K562 (cell line): Measurements from ENCODE around the gene CSNK1A1. TPM values are rescaled to one million over a fixed set of nuclear protein-coding genes. Genes with fewer than 3 reads are reported as not detected.

Source experiments
- ATAC-seq: fragments of 200-7000 bp; cut with Tn5 transposase; 3 replicates; pipeline ENCODE4 v1.9.1; 2020; ENCODE audit warnings: moderate library complexity
- BruUV-seq: library from RNA; stranded (reverse); fragments of 400-500 nt; replicated peaks from 2 replicates; lab custom pipeline; 2021; lab: Mats Ljungman, UMichigan
- CTCF ChIA-PET: fragments of 300-600 bp; formaldehyde crosslinking; extraction: SDS; loops from one replicate; lab custom pipeline; 2021; ENCODE audit warnings: low intra/inter-chr PET ratio; lab: Yijun Ruan, JAX
- POLR2A ChIA-PET: fragments of 300-600, 350-650 bp; sonication (Branson Sonifier 250); formaldehyde crosslinking; extraction: SDS; loops from one replicate; lab custom pipeline; 2021; ENCODE audit warnings: antibody characterized with exemption, inconsistent platforms; lab: Yijun Ruan, JAX
- DNase-seq, 4 experiments: peaks; one replicate each; pipeline versions ENCODE4 v3.0.0 to v3.0.0-alpha.2; 2011 to 2018; ENCODE audit warnings: low spot score in 3 of 4, mixed read lengths in 3 of 4; ENCODE audit errors: extremely low read depth in 1 of 4
- FAIRE-seq: peaks from 2 replicates; lab custom pipeline; 2011; peaks lifted over from hg19 to GRCh38; lab: Jason Lieb, UNC
- H2AFZ ChIP-seq: 2 replicates; pipeline ENCODE4 v1.6.0; 2011; ENCODE audit warnings: low read depth, low read length, control low read depth, inconsistent platforms
- H3K27ac ChIP-seq: fragments of 200-600 bp; 3 replicates; pipeline ENCODE4 v1.8.0; 2011; ENCODE audit warnings: low read depth, mild to moderate bottlenecking, control low read depth, inconsistent platforms, low read length, moderate library complexity, mixed read lengths; ENCODE audit errors: extremely low read depth
- H3K27me3 ChIP-seq, 2 experiments: fragments of 300-600 bp in 1 of 2; 2 replicates in 1 of 2; 3 replicates in 1 of 2; pipeline versions ENCODE4 v1.6.0 to v1.8.0; 2011; ENCODE audit warnings: inconsistent platforms in 2 of 2, low read length in 2 of 2, mild to moderate bottlenecking in 1 of 2, mixed read lengths in 1 of 2, moderate library complexity in 1 of 2; ENCODE audit not compliant: control insufficient read depth in 2 of 2, insufficient read depth in 2 of 2
- H3K36me3 ChIP-seq: fragments of 300-600 bp; 3 replicates; pipeline ENCODE4 v1.8.0; 2011; ENCODE audit warnings: mild to moderate bottlenecking, low read length, inconsistent platforms; ENCODE audit not compliant: control insufficient read depth, insufficient read depth
- H3K4me1 ChIP-seq, 2 experiments: fragments of 200-600 bp in 1 of 2; replicated peaks in 1 of 2; 2 replicates in 1 of 2; 3 replicates in 1 of 2; pipeline versions ENCODE4 v1.5.1 to v1.8.0; 2011; ENCODE audit warnings: inconsistent platforms in 2 of 2, low read length in 2 of 2, mild to moderate bottlenecking in 1 of 2, mixed read lengths in 1 of 2, moderate library complexity in 1 of 2; ENCODE audit not compliant: control insufficient read depth in 2 of 2, insufficient read depth in 2 of 2
- H3K4me2 ChIP-seq: 2 replicates; pipeline ENCODE4 v1.6.1; 2011; ENCODE audit warnings: low read length, control low read depth, inconsistent platforms, mixed read lengths; ENCODE audit not compliant: insufficient read depth
- H3K4me3 ChIP-seq: fragments of 200-600 bp; sonication (generic), shearing (Covaris generic); 2 replicates; pipeline ENCODE4 v1.5.1; 2016; ENCODE audit warnings: control low read depth, inconsistent platforms
- H3K79me2 ChIP-seq: fragments of 200-600 bp; 3 replicates; pipeline ENCODE4 v1.8.0; 2011; ENCODE audit warnings: low read length, inconsistent platforms; ENCODE audit not compliant: control insufficient read depth, insufficient read depth
- H3K9ac ChIP-seq, 2 experiments: 2 replicates each; pipeline versions ENCODE4 v1.6.0 to v1.6.1; 2011; ENCODE audit warnings: low read depth in 2 of 2, low read length in 2 of 2, control low read depth in 1 of 2, inconsistent platforms in 1 of 2, mild to moderate bottlenecking in 1 of 2, mixed read lengths in 1 of 2; ENCODE audit not compliant: insufficient read depth in 1 of 2
- H3K9me1 ChIP-seq: one replicate; pipeline ENCODE4 v1.6.0; 2011; ENCODE audit warnings: inconsistent platforms, mild to moderate bottlenecking, low read length, moderate library complexity; ENCODE audit not compliant: control insufficient read depth, insufficient read depth
- H3K9me3 ChIP-seq: replicated peaks from 2 replicates; pipeline ENCODE4 v1.5.1; 2011; ENCODE audit warnings: low read depth, low read length, inconsistent platforms; ENCODE audit not compliant: control insufficient read depth, insufficient read depth
- H4K20me1 ChIP-seq: replicated peaks from 2 replicates; pipeline ENCODE4 v1.6.1; 2011; ENCODE audit warnings: low read length, inconsistent platforms, mixed read lengths; ENCODE audit not compliant: control insufficient read depth, insufficient read depth
- EGR1 ChIP-seq: fragments of 450-650 bp; conservative IDR thresholded peaks from 2 replicates; pipeline ENCODE4 v1.6.1; 2017; ENCODE audit warnings: mild to moderate bottlenecking
- FOXA1 ChIP-seq: fragments of 450-650 bp; IDR thresholded peaks from 2 replicates; pipeline ENCODE4 v1.6.1; 2016; ENCODE audit warnings: mild to moderate bottlenecking, borderline replicate concordance
- GATAD2A ChIP-seq: fragments of 450-650 bp; IDR thresholded peaks from 2 replicates; pipeline ENCODE4 v1.6.1; 2017
- MAFG ChIP-seq: fragments of 450-650 bp; conservative IDR thresholded peaks from 2 replicates; pipeline ENCODE4 v1.6.1; 2016; ENCODE audit warnings: missing genetic modification characterization, missing compliant biosample characterization
- NFRKB ChIP-seq: fragments of 450-650 bp; IDR thresholded peaks from 2 replicates; pipeline ENCODE4 v1.6.1; 2016; ENCODE audit warnings: low read depth
- NRF1 ChIP-seq, 2 experiments: fragments of 450-650 bp; IDR thresholded peaks in 1 of 2; conservative IDR thresholded peaks in 1 of 2; 2 replicates each; pipeline ENCODE4 v1.6.1; 2014; ENCODE audit warnings: mild to moderate bottlenecking in 2 of 2
- PTTG1 ChIP-seq: fragments of 450-650 bp; IDR thresholded peaks from 2 replicates; pipeline ENCODE4 v1.6.1; 2016; ENCODE audit warnings: low read depth, mild to moderate bottlenecking, missing genetic modification characterization, missing compliant biosample characterization
- SIX5 ChIP-seq, 2 experiments: IDR thresholded peaks; 2 replicates each; pipeline ENCODE4 v1.6.1; 2011; ENCODE audit warnings: low read length in 2 of 2, borderline replicate concordance in 1 of 2, low read depth in 1 of 2, mild to moderate bottlenecking in 1 of 2, moderate library complexity in 1 of 2; ENCODE audit not compliant: insufficient read depth in 1 of 2
- SMARCA4 ChIP-seq: fragments of 450-650 bp; IDR thresholded peaks from 2 replicates; pipeline ENCODE4 v1.6.1; 2016
- YY1 ChIP-seq, 3 experiments: IDR thresholded peaks; 2 replicates each; pipeline ENCODE4 v1.6.1; 2011; ENCODE audit warnings: low read length in 2 of 3, mild to moderate bottlenecking in 2 of 3, moderate library complexity in 2 of 3, borderline replicate concordance in 1 of 3, control low read depth in 1 of 3, low read depth in 1 of 3; ENCODE audit not compliant: insufficient read depth in 3 of 3, insufficient replicate concordance in 2 of 3, control insufficient read depth in 1 of 3, insufficient read length in 1 of 3; ENCODE audit errors: extremely low read depth in 1 of 3
- ZNF583 ChIP-seq: fragments of 250-450 bp; sonication (Bioruptor Pico); IDR thresholded peaks from 2 replicates; pipeline ENCODE4 v1.4.0; 2020
- WGBS: fragments of 100-300 bp; shearing (Covaris generic); methylation state at CpG from one replicate; pipeline ENCODE4 v1.1.6; 2016; ENCODE audit warnings: low coverage, mixed read lengths; ENCODE audit not compliant: insufficient coverage; ENCODE audit errors: missing lambda C conversion rate; 5-methylcytosine and 5-hydroxymethylcytosine counted together
- in situ Hi-C: fragments of 300-500 bp; cut with MboI; formaldehyde crosslinking; loops from 4 replicates; pipeline ENCODE4 v1.15.0; 2018; ENCODE audit warnings: inconsistent platforms, mixed read lengths
- intact Hi-C: fragments of 100-400 bp; cut with micrococcal nuclease; formaldehyde crosslinking; loops from 2 replicates; pipeline ENCODE4 v1.14.2; 2022
- polyA plus RNA-seq, 8 experiments: library from polyadenylated mRNA; depleted of rRNA in 4 of 8; stranded (reverse) in 5 of 8; unstranded in 3 of 8; fragments of >200 nt; fragmentation: Nextera tagmentation in 2 of 8; fragmentation: Illumina TruSeq in 1 of 8; extraction: Ambion mirVana in 2 of 8; extraction: Trizol in 1 of 8; gene quantifications; 2 replicates each; pipeline versions ENCODE4 v1.2.1 to v1.2.3, GENCODE V29; 2011 to 2014; ENCODE audit warnings: inconsistent platforms in 1 of 8, missing spikeins in 1 of 8
- total RNA-seq, 7 experiments: library from RNA; depleted of rRNA in 6 of 7; stranded (reverse); fragments of >200 nt in 6 of 7; fragmentation: Illumina TruSeq in 2 of 7; extraction: Trizol in 2 of 7; gene quantifications; 2 replicates each; pipeline versions ENCODE4 v1.2.1 to v1.2.3, GENCODE V29; 2011 to 2021; ENCODE audit warnings: low replicate concordance in 1 of 7
- TF ChIP-seq, protein P1 (sequence below): sonication (generic); formaldehyde crosslinking; IDR thresholded peaks from 2 replicates; pipeline ENCODE4 v1.8.0; 2022; ENCODE audit warnings: missing genetic modification reagents, mild to moderate bottlenecking, borderline replicate concordance
- TF ChIP-seq, protein P2 (sequence below): fragments of 450-650 bp; formaldehyde crosslinking; IDR thresholded peaks from 2 replicates; pipeline ENCODE4 v1.4.0; 2022; ENCODE audit warnings: missing genetic modification characterization
- TF ChIP-seq, protein P3 (sequence below): sonication (generic); formaldehyde crosslinking; IDR thresholded peaks from 2 replicates; pipeline ENCODE4 v1.8.0; 2022; ENCODE audit warnings: mild to moderate bottlenecking, missing genetic modification reagents
- TF ChIP-seq, protein P4 (sequence below): fragments of 450-650 bp; formaldehyde crosslinking; IDR thresholded peaks from 2 replicates; pipeline ENCODE4 v1.4.0; 2020; ENCODE audit warnings: mild to moderate bottlenecking
- TF ChIP-seq, protein P5 (sequence below): sonication (generic); formaldehyde crosslinking; IDR thresholded peaks from 2 replicates; pipeline ENCODE4 v1.8.1; 2022; ENCODE audit warnings: missing genetic modification reagents

The CSNK1A1 gene
- total and polyA plus RNA-seq, 9 of the 15 experiments (the other 6 are each of a cell fraction or from before 2014, with no cell fraction given), result 49.1 to 196 (median 154) TPM

DNA sequence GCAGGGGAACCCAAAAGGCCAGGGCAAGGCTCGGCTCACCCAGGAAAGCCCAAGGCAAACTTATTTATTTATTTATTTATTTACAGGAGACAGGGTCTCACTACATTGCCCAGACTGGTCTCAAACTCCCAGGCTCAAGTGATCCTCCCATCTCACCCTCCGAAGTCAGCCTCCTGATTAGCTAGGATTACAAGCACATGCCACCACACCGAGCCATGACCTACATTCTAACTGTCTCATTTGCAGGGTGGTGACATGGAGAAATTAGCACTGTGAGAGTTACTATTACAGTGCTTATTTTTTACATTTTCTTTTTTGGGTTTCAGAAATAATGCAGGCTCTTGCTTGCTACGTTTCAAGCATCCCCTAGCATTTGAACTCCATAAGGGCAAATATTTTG, 48.1 kb upstream of the CSNK1A1 start:
- 54% methylated on average over 4 of the region's 4 CpGs for WGBS
- Histone ChIP-seq H3K27ac (no peak overlapping the region), H3K9me1 (no peaks in the 10 kb centered on the region), H2AFZ (no peak overlapping the region), H4K20me1 (no peaks in the 10 kb centered on the region), H3K36me3 (no peaks in the 10 kb centered on the region), H3K9me3 (no peaks in the 10 kb centered on the region), H3K27me3 (peaks cover 0 to 4% of the 10 kb centered on the region in 2 experiments; a peak in 1 of 5 replicates), H3K4me3 (no peak overlapping the region), H3K4me2 (no peak overlapping the region), H3K4me1 (peaks cover 0 to 3% of the 10 kb centered on the region in 2 experiments; a peak in 3 of 5 replicates), H3K9ac (no peak overlapping the region), H3K79me2 (no peaks in the 10 kb centered on the region)
- ChIA-PET POLR2A (interaction anchor here (0.7 to 0.9 kb wide), 2 partner anchors 10 to 11 kb away, joined by 3 read pairs; no protein-coding TSS in a partner anchor), CTCF (no interaction called here)
- FAIRE-seq (no peak), ATAC-seq (no peak), DNase-seq (no peak)
- intact Hi-C loops (no loop called here), in situ Hi-C loops (no loop called here)
- BruUV-seq, result no TSS peak
- TF ChIP-seq ZNF583 (CRISPR knock-in tag), result no peak
- TF ChIP-seq, protein P1, sequence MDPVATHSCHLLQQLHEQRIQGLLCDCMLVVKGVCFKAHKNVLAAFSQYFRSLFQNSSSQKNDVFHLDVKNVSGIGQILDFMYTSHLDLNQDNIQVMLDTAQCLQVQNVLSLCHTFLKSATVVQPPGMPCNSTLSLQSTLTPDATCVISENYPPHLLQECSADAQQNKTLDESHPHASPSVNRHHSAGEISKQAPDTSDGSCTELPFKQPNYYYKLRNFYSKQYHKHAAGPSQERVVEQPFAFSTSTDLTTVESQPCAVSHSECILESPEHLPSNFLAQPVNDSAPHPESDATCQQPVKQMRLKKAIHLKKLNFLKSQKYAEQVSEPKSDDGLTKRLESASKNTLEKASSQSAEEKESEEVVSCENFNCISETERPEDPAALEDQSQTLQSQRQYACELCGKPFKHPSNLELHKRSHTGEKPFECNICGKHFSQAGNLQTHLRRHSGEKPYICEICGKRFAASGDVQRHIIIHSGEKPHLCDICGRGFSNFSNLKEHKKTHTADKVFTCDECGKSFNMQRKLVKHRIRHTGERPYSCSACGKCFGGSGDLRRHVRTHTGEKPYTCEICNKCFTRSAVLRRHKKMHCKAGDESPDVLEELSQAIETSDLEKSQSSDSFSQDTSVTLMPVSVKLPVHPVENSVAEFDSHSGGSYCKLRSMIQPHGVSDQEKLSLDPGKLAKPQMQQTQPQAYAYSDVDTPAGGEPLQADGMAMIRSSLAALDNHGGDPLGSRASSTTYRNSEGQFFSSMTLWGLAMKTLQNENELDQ (CRISPR knock-in tag), result no peak
- TF ChIP-seq, protein P2, sequence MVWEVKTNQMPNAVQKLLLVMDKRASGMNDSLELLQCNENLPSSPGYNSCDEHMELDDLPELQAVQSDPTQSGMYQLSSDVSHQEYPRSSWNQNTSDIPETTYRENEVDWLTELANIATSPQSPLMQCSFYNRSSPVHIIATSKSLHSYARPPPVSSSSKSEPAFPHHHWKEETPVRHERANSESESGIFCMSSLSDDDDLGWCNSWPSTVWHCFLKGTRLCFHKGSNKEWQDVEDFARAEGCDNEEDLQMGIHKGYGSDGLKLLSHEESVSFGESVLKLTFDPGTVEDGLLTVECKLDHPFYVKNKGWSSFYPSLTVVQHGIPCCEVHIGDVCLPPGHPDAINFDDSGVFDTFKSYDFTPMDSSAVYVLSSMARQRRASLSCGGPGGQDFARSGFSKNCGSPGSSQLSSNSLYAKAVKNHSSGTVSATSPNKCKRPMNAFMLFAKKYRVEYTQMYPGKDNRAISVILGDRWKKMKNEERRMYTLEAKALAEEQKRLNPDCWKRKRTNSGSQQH, result no peak
- TF ChIP-seq, protein P3, sequence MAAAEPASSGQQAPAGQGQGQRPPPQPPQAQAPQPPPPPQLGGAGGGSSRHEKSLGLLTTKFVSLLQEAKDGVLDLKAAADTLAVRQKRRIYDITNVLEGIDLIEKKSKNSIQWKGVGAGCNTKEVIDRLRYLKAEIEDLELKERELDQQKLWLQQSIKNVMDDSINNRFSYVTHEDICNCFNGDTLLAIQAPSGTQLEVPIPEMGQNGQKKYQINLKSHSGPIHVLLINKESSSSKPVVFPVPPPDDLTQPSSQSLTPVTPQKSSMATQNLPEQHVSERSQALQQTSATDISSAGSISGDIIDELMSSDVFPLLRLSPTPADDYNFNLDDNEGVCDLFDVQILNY (CRISPR knock-in tag), result no peak
- no peak for TF ChIP-seq SIX5 (IDR thresholded peaks at IDR 0.05; ENCODE audit: borderline replicate concordance in 1 of 2, insufficient read depth in 1 of 2, low read depth in 1 of 2, low read length in 2 of 2)
- no peak for TF ChIP-seq FOXA1
- TF ChIP-seq PTTG1 (tag), result no peak
- TF ChIP-seq MAFG, result no peak
- TF ChIP-seq SMARCA4, result no peak
- no peak for TF ChIP-seq NFRKB
- TF ChIP-seq EGR1, result no peak
- TF ChIP-seq, protein P4, sequence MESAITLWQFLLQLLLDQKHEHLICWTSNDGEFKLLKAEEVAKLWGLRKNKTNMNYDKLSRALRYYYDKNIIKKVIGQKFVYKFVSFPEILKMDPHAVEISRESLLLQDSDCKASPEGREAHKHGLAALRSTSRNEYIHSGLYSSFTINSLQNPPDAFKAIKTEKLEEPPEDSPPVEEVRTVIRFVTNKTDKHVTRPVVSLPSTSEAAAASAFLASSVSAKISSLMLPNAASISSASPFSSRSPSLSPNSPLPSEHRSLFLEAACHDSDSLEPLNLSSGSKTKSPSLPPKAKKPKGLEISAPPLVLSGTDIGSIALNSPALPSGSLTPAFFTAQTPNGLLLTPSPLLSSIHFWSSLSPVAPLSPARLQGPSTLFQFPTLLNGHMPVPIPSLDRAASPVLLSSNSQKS, result no peak
- TF ChIP-seq, protein P5, sequence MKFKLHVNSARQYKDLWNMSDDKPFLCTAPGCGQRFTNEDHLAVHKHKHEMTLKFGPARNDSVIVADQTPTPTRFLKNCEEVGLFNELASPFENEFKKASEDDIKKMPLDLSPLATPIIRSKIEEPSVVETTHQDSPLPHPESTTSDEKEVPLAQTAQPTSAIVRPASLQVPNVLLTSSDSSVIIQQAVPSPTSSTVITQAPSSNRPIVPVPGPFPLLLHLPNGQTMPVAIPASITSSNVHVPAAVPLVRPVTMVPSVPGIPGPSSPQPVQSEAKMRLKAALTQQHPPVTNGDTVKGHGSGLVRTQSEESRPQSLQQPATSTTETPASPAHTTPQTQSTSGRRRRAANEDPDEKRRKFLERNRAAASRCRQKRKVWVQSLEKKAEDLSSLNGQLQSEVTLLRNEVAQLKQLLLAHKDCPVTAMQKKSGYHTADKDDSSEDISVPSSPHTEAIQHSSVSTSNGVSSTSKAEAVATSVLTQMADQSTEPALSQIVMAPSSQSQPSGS (CRISPR knock-in tag), result no peak
- TF ChIP-seq YY1 (IDR thresholded peaks at IDR 0.05; ENCODE audit: borderline replicate concordance in 1 of 3, control insufficient read depth in 1 of 3, extremely low read depth in 1 of 3, insufficient read depth in 3 of 3, insufficient read length in 1 of 3, insufficient replicate concordance in 2 of 3, low read depth in 1 of 3, low read length in 2 of 3), result no peak
- TF ChIP-seq NRF1 (conservative IDR thresholded peaks at IDR 0.05 in 1 of 2, IDR thresholded peaks at IDR 0.05 in 1 of 2), result no peak
- no peak for TF ChIP-seq GATAD2A
